Measurements from ENCODE around the gene GOLGA7B.
"Not testable (repeated sequence)": the region's sequence is repeated elsewhere in the genome, so short reads cannot be mapped to it uniquely, and the experiment has no call there.

Gene GOLGA7B

GRCh38 chr10:97831259-97831658, 18.4 kb upstream of the GOLGA7B start:
- DNase-seq (ENCODE audit: low read depth) = no peak

GRCh38 chr10:97836446-97836845, 13.2 kb upstream of the GOLGA7B start:
- DNase-seq (ENCODE audit: low read depth) = no peak

GRCh38 chr10:97838091-97838490, 11.6 kb upstream of the GOLGA7B start:
- DNase-seq (ENCODE audit: low read depth) = no peak

GRCh38 chr10:97841166-97841565, 8.5 kb upstream of the GOLGA7B start:
- DNase-seq (ENCODE audit: low read depth) = not testable (repeated sequence)

- not testable (repeated sequence) for DNase-seq (ENCODE audit: low read depth)
These were observed 7.5 kb upstream of the GOLGA7B start for GRCh38 chr10:97842114-97842513.

GRCh38 chr10:97842656-97843280, 6.9 kb upstream of the GOLGA7B start:
- no peak for DNase-seq (ENCODE audit: low read depth)

- DNase-seq (ENCODE audit: low read depth) = no peak
These were observed 6.4 kb upstream of the GOLGA7B start for GRCh38 chr10:97843281-97843671.

- not testable (repeated sequence) for DNase-seq (ENCODE audit: low read depth)
These were observed 5.7 kb upstream of the GOLGA7B start for GRCh38 chr10:97843972-97844371.

GRCh38 chr10:97844678-97845077, 5.0 kb upstream of the GOLGA7B start:
- DNase-seq (ENCODE audit: low read depth) = no peak

GRCh38 chr10:97849103-97849686, 448 bp upstream of the GOLGA7B start:
- no peak for DNase-seq (ENCODE audit: low read depth)

- DNase-seq (ENCODE audit: low read depth) = no peak
These were observed 803 bp downstream of the GOLGA7B start for GRCh38 chr10:97850446-97850845.

GRCh38 chr10:97851341-97852001, 1.8 kb downstream of the GOLGA7B start:
- no peak for DNase-seq (ENCODE audit: low read depth)

GRCh38 chr10:97852277-97852676, 2.6 kb downstream of the GOLGA7B start:
- no peak for DNase-seq (ENCODE audit: low read depth)

- no peak for DNase-seq (ENCODE audit: low read depth)
These were observed 3.3 kb downstream of the GOLGA7B start for GRCh38 chr10:97852840-97853405.

- no peak for DNase-seq (ENCODE audit: low read depth)
These were observed 5.1 kb downstream of the GOLGA7B start for GRCh38 chr10:97854743-97855142.

GRCh38 chr10:97858001-97858439, 8.4 kb downstream of the GOLGA7B start:
- DNase-seq (ENCODE audit: low read depth) = no peak

GRCh38 chr10:97861097-97861750, 11.6 kb downstream of the GOLGA7B start:
- peak; percentile 48 for DNase-seq (ENCODE audit: low read depth)

GRCh38 chr10:97861924-97862323, 12.3 kb downstream of the GOLGA7B start:
- no peak for DNase-seq (ENCODE audit: low read depth)

- DNase-seq (ENCODE audit: low read depth) = no peak
These were observed 14.2 kb downstream of the GOLGA7B start for GRCh38 chr10:97863808-97864207.

GRCh38 chr10:97865488-97865887, 15.8 kb downstream of the GOLGA7B start:
- DNase-seq (ENCODE audit: low read depth) = no peak

- no peak for DNase-seq (ENCODE audit: low read depth)
These were observed 17.0 kb downstream of the GOLGA7B start for GRCh38 chr10:97866524-97867219.

- DNase-seq (ENCODE audit: low read depth) = no peak
These were observed 17.7 kb downstream of the GOLGA7B start for GRCh38 chr10:97867220-97867800.
